ENCODE results near the gene MICAL1. TPM values are rescaled to one million over a fixed set of nuclear protein-coding genes. Genes with fewer than 3 reads are reported as not detected.

Gene MICAL1
- total RNA-seq, 2 donors from 2014 or later = 45.3 to 55.9 TPM

DNA sequence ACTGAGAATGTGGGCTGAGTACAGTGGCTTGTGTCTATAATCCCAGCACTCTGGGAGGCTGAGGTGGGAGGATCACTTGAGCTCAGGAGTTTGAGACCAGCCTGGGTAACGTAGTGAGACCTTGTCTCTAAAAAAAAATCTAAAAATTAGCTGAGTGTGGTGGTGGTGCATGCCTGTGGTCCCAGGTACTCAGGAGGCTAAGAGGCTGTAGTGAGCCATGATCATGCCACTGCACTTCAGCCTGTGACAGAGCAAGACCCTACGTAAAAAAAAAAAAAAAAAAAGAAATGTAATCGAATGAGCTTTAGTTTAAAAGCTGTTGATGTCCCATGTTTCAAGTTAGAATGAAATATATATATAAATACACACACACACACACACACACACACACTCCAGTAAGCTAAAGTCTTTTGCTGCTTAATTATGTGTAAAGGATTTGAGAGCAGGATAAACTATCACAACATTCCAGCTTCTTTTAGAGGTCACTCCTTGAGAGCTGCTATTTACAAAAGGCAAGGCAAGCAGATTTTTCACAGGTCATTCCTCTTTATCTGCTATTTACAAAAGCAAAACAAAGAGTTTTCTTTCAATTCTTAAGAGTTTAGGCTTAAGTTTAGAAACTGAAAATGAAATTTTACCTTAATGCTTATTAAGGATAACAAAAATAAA lies 4.7 kb upstream of the MICAL1 start:
- Histone ChIP-seq H3K9me3 (no peaks in the 10 kb centered on the region), H3K27me3 (no peaks in the 10 kb centered on the region), H3K27ac (peak overlapping the region; percentile 1), H3K9ac (ENCODE audit: low read depth in 2 of 2, low read length in 2 of 2) (no peak overlapping the region), H3K4me3 (no peak overlapping the region), H3K4me1 (peaks cover 8% of the 10 kb centered on the region), H3K36me3 (no peaks in the 10 kb centered on the region)
- intact Hi-C loops (cut with DNase I) = no loop called here
- DNase-seq = no peak
- TF ChIP-seq, protein P1, sequence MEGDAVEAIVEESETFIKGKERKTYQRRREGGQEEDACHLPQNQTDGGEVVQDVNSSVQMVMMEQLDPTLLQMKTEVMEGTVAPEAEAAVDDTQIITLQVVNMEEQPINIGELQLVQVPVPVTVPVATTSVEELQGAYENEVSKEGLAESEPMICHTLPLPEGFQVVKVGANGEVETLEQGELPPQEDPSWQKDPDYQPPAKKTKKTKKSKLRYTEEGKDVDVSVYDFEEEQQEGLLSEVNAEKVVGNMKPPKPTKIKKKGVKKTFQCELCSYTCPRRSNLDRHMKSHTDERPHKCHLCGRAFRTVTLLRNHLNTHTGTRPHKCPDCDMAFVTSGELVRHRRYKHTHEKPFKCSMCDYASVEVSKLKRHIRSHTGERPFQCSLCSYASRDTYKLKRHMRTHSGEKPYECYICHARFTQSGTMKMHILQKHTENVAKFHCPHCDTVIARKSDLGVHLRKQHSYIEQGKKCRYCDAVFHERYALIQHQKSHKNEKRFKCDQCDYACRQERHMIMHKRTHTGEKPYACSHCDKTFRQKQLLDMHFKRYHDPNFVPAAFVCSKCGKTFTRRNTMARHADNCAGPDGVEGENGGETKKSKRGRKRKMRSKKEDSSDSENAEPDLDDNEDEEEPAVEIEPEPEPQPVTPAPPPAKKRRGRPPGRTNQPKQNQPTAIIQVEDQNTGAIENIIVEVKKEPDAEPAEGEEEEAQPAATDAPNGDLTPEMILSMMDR (IDR thresholded peaks at IDR 0.05) = no peak

DNA sequence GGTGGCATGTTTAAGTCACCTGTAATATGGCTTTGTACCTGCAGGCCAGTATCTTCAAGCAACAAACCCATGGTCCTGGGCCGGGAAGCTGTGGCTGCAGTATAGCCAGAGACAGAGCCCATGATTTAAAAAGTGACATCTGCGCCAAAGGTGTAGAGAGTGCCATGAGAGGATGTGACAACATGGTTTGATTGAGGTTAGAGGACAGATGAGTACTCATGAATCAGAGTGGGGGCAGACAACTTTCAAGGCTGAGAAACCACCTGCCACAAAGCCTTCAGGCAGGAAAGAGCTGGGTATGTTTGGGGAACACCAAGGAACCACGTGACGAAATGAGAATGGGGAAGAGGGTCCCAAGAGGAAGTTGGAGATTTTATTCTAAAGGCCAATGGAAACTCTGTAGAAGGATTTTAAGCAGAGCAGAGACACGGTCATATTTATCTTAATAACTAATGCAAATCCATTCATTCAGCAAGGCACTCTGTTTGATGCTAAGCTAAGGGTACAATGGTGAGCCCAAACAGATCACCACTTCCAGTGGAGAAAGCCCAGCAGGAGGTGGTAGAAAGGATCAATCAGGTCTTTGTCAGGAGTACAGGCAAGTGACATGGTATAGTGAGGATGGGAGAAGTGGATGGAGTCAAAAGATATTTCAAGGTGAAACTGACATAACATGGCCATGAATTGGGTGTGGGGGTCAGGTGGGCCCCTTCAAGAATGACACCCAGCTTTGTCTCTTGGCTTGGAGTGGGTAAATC lies 3.4 kb upstream of the MICAL1 start:
- H3K27ac ChIP-seq = no peak overlapping the region
- H3K36me3 ChIP-seq = no peaks in the 10 kb centered on the region
- H3K27me3 ChIP-seq = no peaks in the 10 kb centered on the region
- TF ChIP-seq, protein P1 (IDR thresholded peaks at IDR 0.05) = no peak
- no peak overlapping the region for H3K9ac ChIP-seq (ENCODE audit: low read depth in 2 of 2, low read length in 2 of 2)
- H3K4me1 ChIP-seq = peaks cover 13% of the 10 kb centered on the region
- no peak overlapping the region for H3K4me3 ChIP-seq
- H3K9me3 ChIP-seq = no peaks in the 10 kb centered on the region
- no peak for DNase-seq
- intact Hi-C loops (cut with DNase I) = no loop called here

DNA sequence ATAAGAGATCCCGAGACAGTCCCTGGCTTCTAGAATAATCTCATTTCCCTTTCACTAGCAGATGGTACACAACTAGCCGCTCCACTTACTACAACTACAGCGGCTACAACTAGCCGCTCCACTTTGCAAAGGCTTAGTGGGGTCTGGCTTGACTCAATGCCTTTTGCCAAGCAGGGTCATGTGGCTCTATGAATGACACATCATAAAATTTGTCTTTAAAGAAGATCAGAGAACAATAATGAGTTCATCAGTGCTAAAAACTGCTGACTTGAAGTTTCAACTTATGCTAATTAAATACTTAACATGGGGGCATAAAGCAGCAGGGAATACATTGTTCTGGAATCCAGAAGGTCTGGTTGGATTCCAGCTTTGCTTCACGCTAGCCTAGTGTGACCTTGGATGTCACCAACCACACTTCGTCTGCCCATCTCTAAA lies 2.0 kb upstream of the MICAL1 start:
- intact Hi-C loops (cut with DNase I) = no loop called here
- TF ChIP-seq, protein P1 (IDR thresholded peaks at IDR 0.05) = no peak
- Histone ChIP-seq H3K36me3 (no peaks in the 10 kb centered on the region), H3K4me1 (peaks cover 16% of the 10 kb centered on the region), H3K27ac (peak overlapping the region; percentile 78), H3K4me3 (no peak overlapping the region), H3K9ac (ENCODE audit: low read depth in 2 of 2, low read length in 2 of 2) (peak overlapping the region in 1 of 2 donors; percentile 46), H3K9me3 (no peaks in the 10 kb centered on the region), H3K27me3 (no peaks in the 10 kb centered on the region)
- DNase-seq = no peak

DNA sequence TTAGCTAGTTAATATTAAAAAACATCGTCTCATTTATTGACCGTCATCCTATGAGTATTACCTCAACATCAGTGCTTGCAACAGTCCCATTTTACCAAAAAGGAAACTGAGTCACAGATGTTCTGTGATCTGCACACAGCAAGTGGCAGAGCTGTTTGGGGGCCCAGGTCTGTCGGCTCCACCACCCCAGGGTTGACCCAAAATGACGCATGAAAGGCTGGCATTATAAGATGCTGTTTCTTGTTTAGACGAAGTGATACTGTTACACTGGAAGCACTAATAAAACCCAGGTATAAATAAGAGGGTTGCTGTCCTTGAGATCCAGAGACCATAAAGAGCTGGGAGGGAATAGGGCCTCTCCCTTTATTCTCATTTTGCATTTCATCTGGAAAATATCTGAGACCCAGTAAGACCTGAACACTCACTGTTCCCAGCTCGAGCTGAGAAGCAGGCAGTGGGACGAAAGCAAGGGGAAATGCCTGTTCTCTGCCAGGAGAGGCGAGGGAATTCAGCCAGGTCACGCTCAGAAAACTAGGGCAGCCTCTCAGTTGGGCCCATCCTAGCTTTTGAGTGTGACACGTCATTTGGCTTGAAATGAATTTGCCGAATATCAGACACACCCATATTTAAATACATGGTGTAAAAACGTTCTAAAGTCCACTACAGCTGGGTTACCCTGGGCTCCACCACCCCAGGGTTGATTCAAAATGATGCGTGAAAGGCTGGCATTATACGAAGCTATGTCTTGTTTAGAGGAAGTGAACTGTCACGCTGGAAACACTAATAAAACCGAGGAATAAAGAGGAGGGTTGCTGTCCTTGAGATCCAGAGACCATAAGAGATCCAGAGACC lies 1.4 kb upstream of the MICAL1 start:
- peak; percentile 74 for DNase-seq
- Histone ChIP-seq H3K9ac (ENCODE audit: low read depth in 2 of 2, low read length in 2 of 2) (peak overlapping the region; percentile 88 to 91), H3K4me3 (peak overlapping the region; percentile 63), H3K27ac (peak overlapping the region; percentile 78), H3K36me3 (no peaks in the 10 kb centered on the region), H3K9me3 (no peaks in the 10 kb centered on the region), H3K4me1 (peaks cover 16% of the 10 kb centered on the region), H3K27me3 (no peaks in the 10 kb centered on the region)
- intact Hi-C loops (cut with DNase I) = no loop called here
- TF ChIP-seq, protein P1 (IDR thresholded peaks at IDR 0.05) = no peak

DNA sequence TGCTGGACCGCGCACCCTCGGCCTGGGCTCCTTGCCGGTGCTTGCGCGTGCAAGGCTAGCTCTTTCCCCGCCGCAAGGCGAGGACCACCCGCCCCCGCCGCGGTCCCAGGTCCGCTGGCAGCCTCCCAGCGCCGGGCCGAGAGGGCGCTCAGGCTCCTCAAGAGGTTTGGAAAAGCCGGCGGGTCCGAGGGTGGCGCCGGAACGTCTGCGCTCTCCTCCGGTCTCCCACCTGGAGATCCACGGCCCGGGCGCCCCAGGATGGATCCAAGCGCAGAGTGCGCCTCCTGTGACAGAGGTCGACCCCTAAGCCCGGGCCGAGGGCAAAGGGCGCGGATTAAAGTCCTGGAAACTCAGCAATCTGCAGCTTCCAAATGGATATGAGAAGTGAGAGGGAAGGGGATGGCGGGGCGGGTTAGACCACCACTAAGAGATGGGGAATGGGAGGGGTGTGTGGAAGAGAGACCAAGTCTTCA lies 575 bp upstream of the MICAL1 start:
- no peaks in the 10 kb centered on the region for H3K9me3 ChIP-seq
- peak overlapping the region; percentile 88 to 91 for H3K9ac ChIP-seq (ENCODE audit: low read depth in 2 of 2, low read length in 2 of 2)
- peak; percentile 55 for DNase-seq
- TF ChIP-seq, protein P1 (IDR thresholded peaks at IDR 0.05) = no peak
- peak overlapping the region; percentile 78 for H3K27ac ChIP-seq
- no peaks in the 10 kb centered on the region for H3K27me3 ChIP-seq
- H3K4me3 ChIP-seq = peak overlapping the region; percentile 63
- intact Hi-C loops (cut with DNase I) = no loop called here
- H3K36me3 ChIP-seq = no peaks in the 10 kb centered on the region
- peaks cover 16% of the 10 kb centered on the region for H3K4me1 ChIP-seq

Data from colonic mucosa (tissue), 4 donors.